Body of pancreas (tissue), 4 donors: ENCODE results near the gene KLHDC9.

ENCODE experiments used
- CTCF ChIP-seq, 7 experiments: fragments of 450-650 bp in 4 of 7; fragments of 200-600 bp in 3 of 7; sonication (generic) in 3 of 7; IDR thresholded peaks; one replicate each; pipeline ENCODE4 v1.5.1; 2016 to 2019; ENCODE audit warnings: antibody characterized with exemption in 7 of 7
- POLR2A ChIP-seq, 3 donors: fragments of 450-650 bp; IDR thresholded peaks; one replicate each; pipeline ENCODE4 v1.6.1; 2016; ENCODE audit warnings: antibody characterized with exemption in 3 of 3, mild to moderate bottlenecking in 2 of 3

DNA sequence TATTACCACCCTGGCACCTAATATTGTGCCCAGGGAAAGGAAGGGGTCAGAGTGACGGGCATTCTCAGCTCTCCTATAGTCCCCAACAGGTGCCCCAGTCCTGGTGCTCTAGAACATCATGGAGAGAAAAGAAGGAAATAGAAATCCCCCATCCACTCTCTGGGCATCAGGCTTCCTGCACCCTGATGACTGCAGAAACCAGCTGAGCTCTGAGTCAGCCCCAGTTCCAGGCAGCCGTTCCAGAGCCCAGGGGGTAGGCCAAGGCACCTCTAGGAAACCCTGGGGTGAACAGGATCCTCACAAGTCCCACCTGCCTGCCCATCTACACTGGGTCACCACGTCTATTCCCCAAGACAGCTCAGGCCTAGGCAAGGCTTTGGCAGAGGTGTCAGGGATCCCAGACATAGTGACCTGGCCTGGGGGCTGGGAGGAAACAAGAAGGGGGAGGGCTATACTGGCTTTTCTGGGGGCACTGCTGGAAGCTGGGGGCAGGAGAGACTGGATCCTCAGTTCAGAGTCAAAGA lies 9.5 kb upstream of the KLHDC9 start:
- no peak for TF ChIP-seq CTCF (IDR thresholded peaks at IDR 0.05)
- no peak for TF ChIP-seq POLR2A (IDR thresholded peaks at IDR 0.05)
